Stimulated activated naive B cell treated with anti-CD40 and anti-IgM and Interleukin-4, amounts not matched to agents 10 μg/mL and 1 μg/mL and 100 μg/mL, for 72 hours (primary cell): Measurements from ENCODE around the gene B4GALNT4.
"Not testable (repeated sequence)": the region's sequence is repeated elsewhere in the genome, so short reads cannot be mapped to it uniquely, and the experiment has no call there.

Experiments
- ATAC-seq, 2 donors: fragments of 150-1000 bp; cut with Tn5 transposase; replicated peaks; 2 replicates each; pipeline ENCODE4 v1.10.0; 2021; ENCODE audit warnings: moderate library complexity in 1 of 2
- DNase-seq: peaks from one replicate; pipeline ENCODE4 v3.0.0; 2021
- H3K27ac Mint-ChIP-seq: one replicate; pipeline ENCODE4 v1.8.0; 2022; ENCODE audit warnings: mild to moderate bottlenecking, mixed read lengths
- H3K27me3 Mint-ChIP-seq, 2 donors: one replicate each; pipeline ENCODE4 v1.8.0; 2022; ENCODE audit warnings: mixed read lengths in 2 of 2
- H3K36me3 Mint-ChIP-seq, 2 donors: one replicate each; pipeline ENCODE4 v1.8.0; 2022; ENCODE audit warnings: mixed read lengths in 2 of 2, mild to moderate bottlenecking in 1 of 2
- H3K4me1 Mint-ChIP-seq, 2 donors: one replicate each; pipeline ENCODE4 v1.8.0; 2022; ENCODE audit warnings: mixed read lengths in 2 of 2, mild to moderate bottlenecking in 1 of 2
- H3K4me3 Mint-ChIP-seq, 2 donors: one replicate each; pipeline ENCODE4 v1.8.0; 2022; ENCODE audit warnings: mild to moderate bottlenecking in 2 of 2, mixed read lengths in 2 of 2, moderate library complexity in 1 of 2
- H3K9me3 Mint-ChIP-seq, 2 donors: one replicate each; pipeline ENCODE4 v1.8.0; 2022; ENCODE audit warnings: mixed read lengths in 2 of 2, mild to moderate bottlenecking in 1 of 2

The B4GALNT4 gene

DNA sequence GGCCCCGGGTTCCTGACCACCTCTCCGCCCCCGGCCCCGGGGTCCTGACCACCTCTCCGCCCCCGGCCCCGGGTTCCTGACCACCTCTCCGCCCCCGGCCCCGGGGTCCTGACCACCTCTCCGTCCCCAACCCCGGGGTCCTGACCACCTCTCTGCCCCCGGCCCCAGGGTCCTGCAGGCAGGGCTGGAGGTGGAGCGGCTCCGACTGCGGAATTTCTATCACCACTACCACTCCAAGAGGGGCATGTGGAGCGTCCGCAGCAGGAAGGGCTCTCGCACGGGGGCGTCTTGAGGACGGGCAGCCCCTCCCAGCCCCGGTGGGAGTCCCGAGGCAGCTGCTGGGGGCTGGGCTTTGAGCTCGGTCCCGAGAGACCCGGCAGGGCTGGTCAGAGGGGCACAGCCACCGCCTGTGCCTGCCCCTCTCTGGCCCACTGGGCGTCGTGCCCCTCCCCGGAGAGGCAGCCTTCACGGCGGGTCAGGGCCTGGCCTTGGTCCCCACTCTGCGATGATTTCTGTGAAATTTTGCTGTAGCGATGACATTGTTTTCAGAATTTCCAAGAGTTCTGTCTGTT is 12.3 kb downstream of the B4GALNT4 start:
- Mint-ChIP-seq H3K27me3 (peaks cover 30 to 41% of the 10 kb centered on the region in 2 donors), H3K9me3 (peaks cover under 1 to 1% of the 10 kb centered on the region in 2 donors), H3K27ac (no peak overlapping the region), H3K4me1 (peaks cover 2 to 6% of the 10 kb centered on the region in 2 donors), H3K36me3 (peaks cover 1 to 4% of the 10 kb centered on the region in 2 donors), H3K4me3 (no peak overlapping the region)
- DNase-seq: no peak
- ATAC-seq: no peak

DNA sequence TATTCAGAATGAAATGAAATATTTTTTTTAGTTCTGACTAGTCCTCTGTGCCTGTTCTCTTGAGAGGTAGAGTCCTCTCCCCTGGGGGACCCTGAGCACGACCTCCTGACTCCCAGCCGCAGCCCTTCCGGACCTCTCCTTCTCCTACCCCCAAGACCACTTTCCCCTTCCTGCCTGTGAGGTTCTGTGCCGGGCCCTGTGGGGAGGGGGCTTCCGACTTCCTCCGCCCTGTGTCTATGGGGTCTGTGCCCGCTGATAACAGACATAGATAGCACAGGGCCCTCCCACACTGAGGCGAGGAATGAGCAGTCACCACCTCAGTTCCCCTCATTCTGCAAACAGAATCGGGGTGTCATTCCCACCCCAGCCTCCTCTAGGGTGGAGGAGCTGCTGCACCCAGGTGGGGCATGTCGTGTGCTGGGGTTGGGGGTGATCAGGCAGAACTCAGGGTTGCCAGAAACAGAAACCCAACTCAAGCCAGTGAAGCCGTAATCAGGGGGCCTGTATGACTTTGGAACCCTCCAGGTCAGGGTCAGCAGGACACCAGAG is 12.9 kb downstream of the B4GALNT4 start:
- Mint-ChIP-seq H3K36me3 (peaks cover 2 to 10% of the 10 kb centered on the region in 2 donors), H3K9me3 (peaks cover 6 to 7% of the 10 kb centered on the region in 2 donors), H3K27me3 (peaks cover 30 to 41% of the 10 kb centered on the region in 2 donors), H3K4me3 (no peak overlapping the region), H3K27ac (no peak overlapping the region), H3K4me1 (peaks cover 2 to 6% of the 10 kb centered on the region in 2 donors)
- no peak for DNase-seq
- ATAC-seq: no peak

DNA sequence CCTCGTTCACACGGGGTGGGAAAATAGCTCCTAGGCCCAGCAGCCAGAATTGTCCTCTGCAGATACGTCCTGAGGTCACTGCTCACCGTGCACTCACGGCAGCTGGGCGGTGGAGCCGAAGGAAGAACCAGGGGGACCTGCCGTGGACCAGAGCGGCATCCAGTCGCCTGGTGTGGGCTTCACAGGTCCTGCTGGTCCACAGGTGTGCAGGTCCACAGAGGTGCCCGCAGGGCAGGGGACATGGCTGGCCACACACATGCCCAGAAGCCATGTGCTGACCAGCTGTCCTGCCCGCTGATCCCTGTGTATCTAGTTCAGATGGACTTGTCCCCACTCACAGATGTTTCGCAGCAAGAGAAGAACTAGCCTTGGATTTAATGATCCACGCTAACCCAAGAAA is 14.1 kb downstream of the B4GALNT4 start:
- Mint-ChIP-seq H3K4me1 (peaks cover 5 to 6% of the 10 kb centered on the region in 2 donors), H3K27ac (no peak overlapping the region), H3K9me3 (peaks cover 8% of the 10 kb centered on the region in 2 donors)

DNA sequence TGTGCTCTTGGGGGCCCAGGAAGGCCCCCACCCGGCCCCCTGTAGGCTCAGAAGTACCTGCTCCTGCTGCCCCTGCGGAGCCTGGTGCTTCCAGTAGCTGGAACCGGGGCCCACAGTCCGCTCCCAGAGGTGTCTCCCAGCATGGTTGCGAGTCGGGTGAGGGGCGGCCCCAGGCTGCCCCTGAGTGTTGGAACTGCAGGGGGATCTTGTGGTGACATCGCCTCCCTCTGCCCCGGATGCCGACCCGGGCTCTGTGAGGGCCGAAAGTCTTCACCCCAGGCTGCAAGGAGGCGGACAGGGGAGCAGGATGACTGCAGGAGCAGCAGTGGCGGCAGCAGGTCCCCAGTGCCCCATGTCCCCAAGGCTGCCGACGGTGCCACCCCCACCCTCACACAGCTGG is 15.2 kb downstream of the B4GALNT4 start:
- Mint-ChIP-seq H3K9me3 (peaks cover 8% of the 10 kb centered on the region in 2 donors), H3K4me3 (no peak overlapping the region), H3K4me1 (peaks cover 5 to 6% of the 10 kb centered on the region in 2 donors), H3K27me3 (peaks cover 16 to 22% of the 10 kb centered on the region in 2 donors), H3K36me3 (peaks cover 6 to 12% of the 10 kb centered on the region in 2 donors), H3K27ac (no peak overlapping the region)
- DNase-seq (no peak), ATAC-seq (no peak)

More for the DNA sequence above, 14.1 kb downstream of the B4GALNT4 start:
- no peak overlapping the region for H3K4me3 Mint-ChIP-seq
- ATAC-seq (no peak), DNase-seq (no peak)
- peaks cover 6 to 12% of the 10 kb centered on the region in 2 donors for H3K36me3 Mint-ChIP-seq
- H3K27me3 Mint-ChIP-seq: peaks cover 23 to 32% of the 10 kb centered on the region in 2 donors

- peaks cover 6 to 12% of the 10 kb centered on the region in 2 donors for H3K36me3 Mint-ChIP-seq
Observed at GRCh38 chr11:385594-386351, 16.5 kb downstream of the B4GALNT4 start.

DNA sequence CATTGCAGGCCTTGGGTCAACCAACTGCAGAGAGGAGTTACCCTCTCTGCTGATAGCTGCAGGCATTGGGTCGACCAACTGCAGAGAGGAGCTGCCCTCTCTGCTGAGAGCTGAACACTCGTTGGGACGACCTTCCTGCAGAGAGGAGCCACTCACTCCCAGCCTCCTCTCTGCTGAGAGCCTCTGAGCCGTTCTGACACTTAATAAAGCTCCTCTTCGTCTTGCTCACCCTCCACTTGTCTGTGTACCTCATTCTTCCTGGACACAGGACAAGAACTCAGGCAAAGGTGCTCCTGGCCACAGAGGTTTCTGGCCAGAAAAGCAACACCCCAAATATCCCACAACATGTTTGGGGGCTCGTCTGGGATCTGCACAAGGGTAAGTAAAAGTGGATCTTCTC is 17.2 kb downstream of the B4GALNT4 start:
- ATAC-seq: no peak
- H3K27ac Mint-ChIP-seq: no peak overlapping the region
- no peak overlapping the region for H3K4me3 Mint-ChIP-seq
- H3K9me3 Mint-ChIP-seq: peaks cover 8% of the 10 kb centered on the region in 2 donors
- peaks cover 5 to 6% of the 10 kb centered on the region in 2 donors for H3K4me1 Mint-ChIP-seq
- peaks cover 4 to 12% of the 10 kb centered on the region in 2 donors for H3K36me3 Mint-ChIP-seq
- peaks cover 12 to 22% of the 10 kb centered on the region in 2 donors for H3K27me3 Mint-ChIP-seq
- DNase-seq: no peak

More at GRCh38 chr11:385594-386351, 16.5 kb downstream of the B4GALNT4 start:
- H3K27ac Mint-ChIP-seq: peak overlapping the region; percentile 51
- H3K4me3 Mint-ChIP-seq: no peak overlapping the region
- no peak for DNase-seq
- peaks cover 15 to 22% of the 10 kb centered on the region in 2 donors for H3K27me3 Mint-ChIP-seq
- peaks cover 8% of the 10 kb centered on the region in 2 donors for H3K9me3 Mint-ChIP-seq
- ATAC-seq: no peak
- peaks cover 5 to 6% of the 10 kb centered on the region in 2 donors for H3K4me1 Mint-ChIP-seq

DNA sequence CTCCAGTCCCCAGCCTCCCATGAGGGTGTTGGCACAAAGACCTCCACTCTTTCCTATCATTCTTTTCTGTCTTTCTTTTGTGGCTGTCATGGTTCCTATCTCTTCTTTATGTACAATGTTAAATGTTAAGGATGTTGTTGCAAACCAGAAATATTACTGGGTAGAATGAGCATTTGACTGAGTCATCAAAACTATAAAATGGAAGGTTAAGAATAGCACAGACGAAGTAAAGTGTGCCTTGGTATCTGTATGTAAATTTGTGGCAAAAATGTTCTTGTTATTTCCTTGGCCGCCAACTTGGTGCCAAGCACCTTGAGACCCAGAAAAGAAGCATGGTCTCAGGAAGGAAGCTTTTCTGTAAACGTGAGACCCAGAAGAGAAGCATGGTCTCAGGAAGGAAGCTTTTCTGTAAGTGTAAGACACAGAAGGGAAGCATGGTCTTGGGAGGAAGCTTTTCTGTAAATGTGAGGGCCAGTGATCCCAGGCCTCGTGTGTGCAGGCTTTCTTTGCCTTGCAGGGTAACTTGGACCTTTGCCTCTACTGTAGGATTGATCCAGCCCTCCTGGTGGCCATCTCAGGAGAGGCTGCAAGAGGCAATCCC is 18.0 kb downstream of the B4GALNT4 start:
- no peak overlapping the region for H3K27ac Mint-ChIP-seq
- peaks cover 8% of the 10 kb centered on the region in 2 donors for H3K9me3 Mint-ChIP-seq
- DNase-seq (no peak), ATAC-seq (no peak)
- H3K4me3 Mint-ChIP-seq: no peak overlapping the region
- peaks cover 4 to 12% of the 10 kb centered on the region in 2 donors for H3K36me3 Mint-ChIP-seq
- H3K27me3 Mint-ChIP-seq: peaks cover 8 to 17% of the 10 kb centered on the region in 2 donors
- H3K4me1 Mint-ChIP-seq: peaks cover under 1 to 2% of the 10 kb centered on the region in 2 donors

DNA sequence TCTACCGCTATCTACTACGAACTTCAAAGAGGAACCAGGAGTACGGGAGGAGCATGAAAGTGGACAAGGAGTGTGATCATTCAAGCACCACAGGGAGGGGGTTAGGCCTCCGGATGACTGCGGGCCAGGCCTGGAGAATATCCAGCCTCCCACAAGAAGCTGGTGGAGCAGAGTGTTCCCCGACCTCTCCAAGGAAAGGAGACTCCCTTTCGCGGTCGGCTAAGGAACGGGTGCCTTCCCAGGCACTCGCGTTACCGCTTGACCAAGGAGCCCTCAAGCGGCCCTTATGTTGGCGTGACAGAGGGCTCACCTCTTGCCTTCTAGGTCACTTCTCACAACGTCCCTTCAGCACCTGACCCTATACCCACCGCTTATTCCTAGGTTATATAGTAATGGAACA is 20.1 kb downstream of the B4GALNT4 start:
- H3K4me1 Mint-ChIP-seq, H3K4me3 Mint-ChIP-seq, H3K9me3 Mint-ChIP-seq, H3K27me3 Mint-ChIP-seq, DNase-seq, H3K36me3 Mint-ChIP-seq, H3K27ac Mint-ChIP-seq, ATAC-seq: not testable (repeated sequence)

DNA sequence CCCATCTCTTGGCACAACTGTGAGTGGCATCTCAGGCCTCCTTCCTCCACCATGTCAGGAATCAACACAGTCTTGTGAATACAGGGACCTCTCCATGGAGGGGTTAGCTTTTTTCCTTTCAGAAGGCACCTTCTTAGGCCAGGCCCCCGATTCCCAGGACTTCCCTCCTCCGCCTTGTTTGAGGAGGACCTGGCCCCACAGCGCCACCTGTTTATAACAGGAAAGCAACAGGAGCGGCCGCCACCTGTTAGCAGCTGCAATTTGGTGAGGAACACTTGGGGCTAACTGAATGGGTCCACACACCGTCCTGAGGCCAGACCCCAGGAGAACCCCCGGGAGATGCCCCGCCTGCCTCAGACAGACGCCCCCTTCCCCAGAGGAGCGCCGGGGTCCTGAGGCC is 20.9 kb downstream of the B4GALNT4 start:
- Mint-ChIP-seq H3K9me3 (peaks cover 8% of the 10 kb centered on the region in 2 donors), H3K36me3 (peaks cover 4 to 8% of the 10 kb centered on the region in 2 donors), H3K27me3 (peaks cover 0 to 5% of the 10 kb centered on the region in 2 donors), H3K4me3 (no peak overlapping the region), H3K27ac (no peak overlapping the region), H3K4me1 (peaks cover 0 to 2% of the 10 kb centered on the region in 2 donors)
- DNase-seq (no peak), ATAC-seq (no peak)

GRCh38 chr11:391117-392017 is 22.1 kb downstream of the B4GALNT4 start:
- peaks cover 0 to 6% of the 10 kb centered on the region in 2 donors for H3K4me1 Mint-ChIP-seq
- ATAC-seq (no peak), DNase-seq (no peak)
- no peak overlapping the region for H3K4me3 Mint-ChIP-seq
- peaks cover 8% of the 10 kb centered on the region in 2 donors for H3K9me3 Mint-ChIP-seq
- peaks cover 4 to 8% of the 10 kb centered on the region in 2 donors for H3K36me3 Mint-ChIP-seq
- H3K27me3 Mint-ChIP-seq: peaks cover 0 to 5% of the 10 kb centered on the region in 2 donors
- no peak overlapping the region for H3K27ac Mint-ChIP-seq

- Mint-ChIP-seq H3K4me1 (peaks cover 0 to 7% of the 10 kb centered on the region in 2 donors), H3K27ac (no peak overlapping the region), H3K9me3 (peaks cover under 1 to 1% of the 10 kb centered on the region in 2 donors), H3K27me3 (peaks cover 0 to 5% of the 10 kb centered on the region in 2 donors), H3K36me3 (peaks cover under 1 to 3% of the 10 kb centered on the region in 2 donors), H3K4me3 (no peak overlapping the region)
- no peak for DNase-seq
- ATAC-seq: no peak
Observed at GRCh38 chr11:392102-392777, 22.9 kb downstream of the B4GALNT4 start.

- Mint-ChIP-seq H3K36me3 (no peaks in the 10 kb centered on the region), H3K4me1 (peaks cover 0 to 7% of the 10 kb centered on the region in 2 donors), H3K27me3 (peaks cover 0 to 5% of the 10 kb centered on the region in 2 donors), H3K27ac (no peak overlapping the region), H3K4me3 (no peak overlapping the region), H3K9me3 (no peaks in the 10 kb centered on the region)
- no peak for DNase-seq
- ATAC-seq: no peak
Observed at GRCh38 chr11:393219-394033, 24.1 kb downstream of the B4GALNT4 start.
